ENCODE data around the gene BCL2L1.
"Not testable (repeated sequence)": the region's sequence is repeated elsewhere in the genome, so short reads cannot be mapped to it uniquely, and the experiment has no call there.

Gene BCL2L1

DNA sequence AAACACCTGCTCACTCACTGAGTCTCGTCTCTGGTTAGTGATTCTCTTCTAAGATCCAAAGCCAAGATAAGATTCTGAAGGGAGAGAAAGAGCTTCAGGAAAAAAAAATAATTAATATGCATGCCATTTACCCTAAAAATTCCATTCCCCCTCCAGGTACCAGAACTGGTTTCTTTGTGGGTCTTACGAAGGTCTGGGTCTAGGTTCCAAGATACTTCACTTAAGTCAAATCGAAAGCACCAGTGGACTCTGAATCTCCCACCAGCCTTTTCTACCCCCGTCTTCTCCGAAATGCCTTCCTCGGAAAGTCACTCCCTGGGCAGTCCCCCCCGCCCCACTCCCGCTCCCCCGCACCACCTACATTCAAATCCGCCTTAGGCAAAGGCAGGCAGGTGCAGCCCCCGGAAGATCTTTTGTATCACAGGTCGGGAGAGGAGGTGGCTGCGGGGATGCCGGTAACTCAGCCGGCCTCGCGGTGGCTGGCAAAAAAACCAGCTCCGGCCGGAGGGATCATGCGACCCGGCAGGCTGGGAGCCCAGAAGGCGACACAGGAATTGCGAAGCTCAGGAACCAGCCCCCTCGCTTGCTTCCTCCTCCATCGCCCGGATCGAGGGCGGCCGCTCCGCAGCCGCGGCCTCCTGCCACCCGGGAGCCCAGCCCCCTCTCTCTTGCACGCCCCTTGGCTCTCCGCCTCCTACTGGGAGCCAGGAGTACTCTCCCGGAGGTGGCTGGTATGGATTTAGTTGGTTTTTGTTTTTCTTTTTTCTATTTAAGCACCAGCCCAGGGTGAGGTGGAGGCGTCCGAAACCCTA, at the start of gene BCL2L1:
TSS of gene BCL2L1 (minus strand) at position 612 of the 812 bp plus-strand sequence. CDS start 650 bp downstream, outside the sequence.
- no peak for FAIRE-seq

GRCh38 chr20:31770243-31770642, 47.6 kb upstream of the BCL2L1 start:
- no peak for FAIRE-seq

- FAIRE-seq = no peak
These were observed 47.0 kb upstream of the BCL2L1 start for GRCh38 chr20:31769681-31770080.

DNA sequence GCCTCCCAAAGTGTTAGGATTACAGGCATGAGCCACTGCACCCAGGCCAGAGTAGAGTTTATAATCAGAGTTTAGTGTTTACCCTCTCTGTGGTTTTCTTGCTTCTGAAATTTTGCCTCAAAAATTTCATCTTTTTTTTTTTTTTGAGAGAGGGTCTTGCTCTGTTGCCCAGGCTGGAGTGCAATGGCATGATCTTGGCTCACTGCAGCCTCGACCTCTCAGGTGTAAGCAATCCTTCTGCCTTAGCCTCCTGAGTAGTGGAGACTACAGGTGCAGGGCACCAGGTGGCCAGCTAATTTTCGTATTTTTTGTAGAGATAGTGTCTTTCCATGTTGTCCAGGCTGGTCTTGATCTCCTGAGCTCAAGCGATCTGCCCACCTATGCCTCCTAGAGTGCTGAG, 45.1 kb upstream of the BCL2L1 start:
- no peak for FAIRE-seq

DNA sequence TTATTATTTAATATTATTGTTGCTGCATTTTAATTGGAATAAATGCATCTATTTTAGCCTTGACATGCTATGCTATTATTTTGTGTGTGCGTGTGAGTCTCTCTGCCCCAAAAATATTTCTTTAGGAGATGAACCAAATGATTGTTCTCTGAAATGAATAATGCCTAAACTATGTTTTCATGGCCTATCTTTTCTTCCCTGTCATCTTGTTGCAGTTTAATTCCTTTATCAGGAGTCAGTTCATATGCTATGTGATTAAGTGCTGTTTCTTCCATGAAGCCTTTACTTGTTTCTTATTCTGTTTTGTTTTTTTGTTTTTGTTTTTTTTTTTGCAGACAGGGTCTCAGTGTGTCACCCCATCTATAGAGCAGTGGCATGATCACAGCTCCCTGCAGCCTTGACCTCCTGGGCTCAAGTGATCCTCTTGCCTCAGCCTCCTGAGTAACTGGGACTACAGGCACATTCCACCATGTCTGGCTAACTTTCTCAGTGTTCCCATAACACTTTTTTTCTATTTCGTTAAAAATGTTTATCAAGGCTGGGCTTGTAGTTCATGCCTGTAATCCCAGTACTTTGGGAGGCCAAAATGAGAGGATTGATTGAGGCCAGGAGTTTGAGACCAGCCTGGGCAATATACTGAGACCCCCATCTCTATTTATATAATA, 42.1 kb upstream of the BCL2L1 start:
- no peak for FAIRE-seq

GRCh38 chr20:31760519-31761240, 38.0 kb upstream of the BCL2L1 start:
- FAIRE-seq = no peak

- FAIRE-seq = no peak
These were observed 37.3 kb upstream of the BCL2L1 start for GRCh38 chr20:31759836-31760518.

GRCh38 chr20:31758991-31759390, 36.3 kb upstream of the BCL2L1 start:
- FAIRE-seq = no peak

DNA sequence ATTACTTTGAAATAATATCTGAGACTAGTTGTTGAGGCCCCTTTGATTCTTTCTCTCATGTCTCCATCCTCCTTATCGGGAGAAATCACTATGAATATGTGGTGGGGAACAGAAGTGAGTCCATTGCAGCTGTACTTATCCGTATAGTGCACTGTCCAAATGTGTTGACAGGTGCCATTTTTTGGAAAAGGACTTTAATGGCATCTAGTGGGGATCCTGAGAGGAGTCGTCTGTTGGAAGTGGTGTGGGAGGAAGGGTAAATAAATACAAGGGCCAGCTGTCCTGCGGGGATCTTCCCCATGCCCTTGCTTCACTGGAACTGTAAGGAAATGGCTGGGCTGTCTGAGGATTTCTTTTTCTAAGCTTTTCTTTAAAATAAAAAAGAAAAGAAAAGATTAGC, 35.9 kb upstream of the BCL2L1 start:
- no peak for FAIRE-seq

GRCh38 chr20:31757254-31757653, 34.6 kb upstream of the BCL2L1 start:
- FAIRE-seq = no peak

GRCh38 chr20:31751126-31751525, 28.5 kb upstream of the BCL2L1 start:
- no peak for FAIRE-seq

DNA sequence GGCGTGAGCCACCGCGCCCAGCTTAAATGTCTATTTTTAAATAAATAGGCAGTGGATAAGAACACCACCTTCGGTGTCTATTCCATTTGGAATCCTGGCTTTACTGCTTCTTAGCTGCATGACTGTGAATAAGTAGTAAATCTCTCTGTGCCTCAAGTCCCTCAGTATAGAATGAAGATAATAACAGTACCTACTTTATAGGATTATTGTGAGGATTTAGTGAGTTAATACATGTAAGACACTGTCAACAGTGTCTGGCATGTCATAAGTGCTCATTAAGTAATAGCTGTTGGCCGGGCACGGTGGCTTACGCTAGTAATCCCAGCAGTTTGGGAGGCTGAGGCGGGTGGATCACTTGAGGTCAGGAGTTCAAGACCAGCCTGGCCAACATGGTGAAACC, 26.6 kb upstream of the BCL2L1 start:
- no peak for FAIRE-seq

DNA sequence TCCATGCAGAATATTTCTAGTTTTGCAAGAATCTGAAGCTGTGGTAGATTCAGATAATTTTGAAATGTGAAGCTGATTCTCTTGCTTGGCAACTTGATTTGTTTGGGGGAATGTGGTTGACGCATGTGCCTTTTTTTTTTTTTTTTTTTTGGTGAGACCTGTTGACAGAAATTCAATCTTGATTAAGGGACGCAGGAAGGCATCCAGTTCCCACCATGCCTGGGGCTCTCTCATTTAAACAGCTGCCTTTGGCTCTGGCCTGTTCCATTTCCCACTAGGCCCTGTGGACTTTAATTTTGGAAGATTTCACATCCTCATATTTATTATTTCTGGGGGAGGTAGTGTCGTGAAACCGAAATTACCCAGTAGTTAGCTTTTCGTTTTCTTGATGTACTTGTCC, 25.0 kb upstream of the BCL2L1 start:
- no peak for FAIRE-seq

DNA sequence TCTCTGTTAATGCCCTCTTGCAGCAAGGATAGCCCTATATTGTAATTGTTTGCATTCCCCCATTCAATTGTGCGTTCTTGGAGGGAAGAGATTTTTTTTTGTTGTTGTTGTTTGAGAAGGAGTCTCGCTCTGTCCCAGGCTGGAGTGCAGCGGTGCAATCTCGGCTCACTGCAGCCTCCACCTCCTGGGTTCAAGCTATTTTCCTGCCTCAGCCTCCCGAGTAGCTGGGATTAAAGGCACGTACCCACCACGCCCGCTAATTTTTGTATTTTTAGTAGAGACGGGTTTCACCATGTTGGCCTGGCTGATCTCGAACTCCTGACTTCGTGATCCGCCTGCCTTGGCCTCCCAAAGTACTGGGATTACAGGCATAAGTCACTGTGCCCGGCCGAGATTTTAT, 24.4 kb upstream of the BCL2L1 start:
- FAIRE-seq = not testable (repeated sequence)

GRCh38 chr20:31746068-31746878, 23.6 kb upstream of the BCL2L1 start:
- FAIRE-seq = no peak

GRCh38 chr20:31740656-31741323, 18.1 kb upstream of the BCL2L1 start:
- no peak for FAIRE-seq

- FAIRE-seq = no peak
These were observed 17.5 kb upstream of the BCL2L1 start for GRCh38 chr20:31740208-31740607.

DNA sequence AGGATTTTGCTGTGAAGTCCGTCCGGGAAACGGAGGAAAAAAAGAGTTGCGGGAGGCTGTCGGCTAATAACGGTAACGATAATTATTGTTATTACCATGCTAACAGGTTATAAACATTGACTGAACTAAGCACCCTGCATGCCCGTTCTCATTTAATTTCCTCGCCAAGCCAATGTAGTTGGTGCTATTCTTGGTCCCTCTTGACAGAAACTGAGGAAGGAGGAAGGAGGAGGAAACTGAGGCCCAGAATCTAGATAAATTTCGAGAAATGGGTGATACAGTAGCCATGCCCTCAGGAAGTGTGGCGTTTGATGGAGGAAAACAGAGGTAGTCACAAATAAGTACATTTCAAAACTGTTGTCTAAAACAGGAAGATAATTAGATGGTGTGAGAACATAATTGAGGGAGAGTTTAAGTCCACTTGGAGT, 16.9 kb upstream of the BCL2L1 start:
- FAIRE-seq = no peak

DNA sequence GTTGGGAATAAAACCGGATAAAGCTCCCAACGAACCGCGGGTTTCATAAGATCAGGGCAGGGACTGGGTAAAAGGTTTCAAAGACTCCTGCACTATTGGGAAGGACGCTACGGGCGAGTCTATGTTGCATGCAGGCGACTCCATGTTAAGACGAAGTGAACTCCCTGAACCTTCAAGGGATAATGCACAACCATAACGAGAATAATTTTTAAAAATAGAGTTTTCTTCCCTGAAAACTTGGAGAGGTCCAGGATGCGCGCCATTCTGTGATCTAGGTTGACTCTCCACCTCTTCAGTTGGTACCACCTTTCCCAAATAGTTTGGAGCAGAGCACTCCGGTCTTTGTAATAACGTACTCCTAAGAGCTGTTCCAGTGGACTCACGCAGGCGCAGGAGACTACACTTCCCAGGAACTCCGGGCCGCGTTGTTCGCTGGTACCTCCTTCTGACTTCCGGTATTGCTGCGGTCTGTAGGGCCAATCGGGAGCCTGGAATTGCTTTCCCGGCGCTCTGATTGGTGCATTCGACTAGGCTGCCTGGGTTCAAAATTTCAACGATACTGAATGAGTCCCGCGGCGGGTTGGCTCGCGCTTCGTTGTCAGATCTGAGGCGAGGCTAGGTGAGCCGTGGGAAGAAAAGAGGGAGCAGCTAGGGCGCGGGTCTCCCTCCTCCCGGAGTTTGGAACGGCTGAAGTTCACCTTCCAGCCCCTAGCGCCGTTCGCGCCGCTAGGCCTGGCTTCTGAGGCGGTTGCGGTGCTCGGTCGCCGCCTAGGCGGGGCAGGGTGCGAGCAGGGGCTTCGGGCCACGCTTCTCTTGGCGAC, 16.3 kb upstream of the BCL2L1 start, which contains the start of gene TPX2:
TSS of gene TPX2 (plus strand) at position 562 of the 821 bp plus-strand sequence. CDS start 18,187 bp downstream, outside the sequence.
- peak; percentile 83 for FAIRE-seq

- no peak for FAIRE-seq
These were observed 8.7 kb upstream of the BCL2L1 start for GRCh38 chr20:31731321-31731717.

Data from TTC549 (cell line).